Large intestine (tissue), 3 donors: ENCODE results near the gene CCDC6. TPM values are rescaled to one million over a fixed set of nuclear protein-coding genes. Genes with fewer than 3 reads are reported as not detected.
A peak's percentile ranks its signal among the peaks of the same experiment; 100 is the strongest.

Experiments used
- DNase-seq, 2 donors: peaks; one replicate each; pipeline versions ENCODE4 v3.0.0 to v3.0.0-alpha.2; 2013
- H3K27ac ChIP-seq: one replicate; pipeline ENCODE4 v1.5.1; 2013; ENCODE audit warnings: low read length
- H3K27me3 ChIP-seq: 2 replicates; pipeline ENCODE4 v1.6.1; 2013; ENCODE audit warnings: low read length; ENCODE audit not compliant: control insufficient read depth, insufficient read depth
- H3K36me3 ChIP-seq: 2 replicates; pipeline ENCODE4 v1.6.1; 2013; ENCODE audit warnings: low read length; ENCODE audit not compliant: control insufficient read depth, insufficient read depth
- H3K4me1 ChIP-seq: one replicate; pipeline ENCODE4 v1.6.1; 2013; ENCODE audit warnings: low read length; ENCODE audit not compliant: control insufficient read depth, insufficient read depth
- H3K4me3 ChIP-seq: one replicate; pipeline ENCODE4 v1.5.1; 2013; ENCODE audit warnings: low read length
- H3K9me3 ChIP-seq: one replicate; pipeline ENCODE4 v1.6.1; 2013; ENCODE audit warnings: mild to moderate bottlenecking, low read depth, low read length, moderate library complexity; ENCODE audit not compliant: control insufficient read depth
- WGBS: methylation state at CpG from one replicate; pipeline ENCODE4 v1.1.5; 2013; ENCODE audit warnings: low lambda C conversion rate; ENCODE audit not compliant: insufficient coverage; 5-methylcytosine and 5-hydroxymethylcytosine counted together
- polyA plus RNA-seq: library from polyadenylated mRNA; unstranded; fragments of 120-200 nt; gene quantifications from one replicate; pipeline ENCODE4 v1.2.1, GENCODE V29; 2013

Gene CCDC6
- polyA plus RNA-seq, 1 donor = 41.2 TPM

DNA sequence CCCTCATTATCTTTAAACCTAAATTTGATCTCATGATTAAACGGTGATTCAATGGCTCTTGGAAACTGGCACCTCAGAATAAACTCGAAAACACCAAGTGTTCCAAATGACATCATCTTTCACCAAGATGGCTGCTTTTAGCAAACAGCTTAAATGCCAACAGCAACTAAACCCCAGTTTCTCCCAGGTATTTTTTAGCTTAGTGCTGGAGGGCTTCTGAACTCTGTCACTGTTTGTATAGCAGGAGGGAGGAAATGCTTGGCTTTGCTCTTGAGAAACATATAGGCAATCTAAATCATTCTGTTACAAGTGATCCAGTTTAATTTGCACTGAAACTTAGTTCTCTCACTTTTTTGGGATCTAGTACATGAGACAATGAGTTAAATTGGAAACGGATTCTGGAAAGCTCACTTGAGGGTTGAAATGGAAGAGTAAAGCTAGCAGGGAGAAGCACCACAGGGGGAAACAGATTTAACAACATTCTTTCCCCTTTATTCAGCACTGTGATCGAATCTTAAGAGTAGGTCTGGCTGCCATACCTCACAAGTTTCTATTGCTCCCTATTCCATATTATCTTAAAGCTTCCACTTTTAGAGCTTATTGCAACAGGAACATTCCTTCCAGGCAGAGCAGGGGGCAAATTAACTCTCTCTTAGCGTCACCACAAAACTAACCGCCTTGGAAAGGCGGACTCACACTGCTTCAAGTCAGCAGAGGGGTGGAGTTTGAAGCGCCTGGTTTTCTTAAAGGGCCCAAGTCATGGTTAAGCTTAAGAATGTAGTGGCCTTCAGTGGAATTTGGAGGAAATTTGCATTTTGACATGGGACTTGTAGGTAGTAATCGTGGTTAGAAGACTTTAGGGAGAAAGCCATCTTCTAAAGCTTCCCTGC is 1.8 kb upstream of the CCDC6 start:
- Histone ChIP-seq H3K4me3 (peak overlapping the region; percentile 44), H3K36me3 (no peaks in the 10 kb centered on the region), H3K9me3 (peaks cover 3% of the 10 kb centered on the region), H3K27me3 (no peaks in the 10 kb centered on the region), H3K27ac (peak overlapping the region; percentile 96), H3K4me1 (peaks cover 8% of the 10 kb centered on the region)
- DNase-seq = peak; percentile 69 to 79
- no CpG with 5 or more reads among the region's 9 CpGs for WGBS

DNA sequence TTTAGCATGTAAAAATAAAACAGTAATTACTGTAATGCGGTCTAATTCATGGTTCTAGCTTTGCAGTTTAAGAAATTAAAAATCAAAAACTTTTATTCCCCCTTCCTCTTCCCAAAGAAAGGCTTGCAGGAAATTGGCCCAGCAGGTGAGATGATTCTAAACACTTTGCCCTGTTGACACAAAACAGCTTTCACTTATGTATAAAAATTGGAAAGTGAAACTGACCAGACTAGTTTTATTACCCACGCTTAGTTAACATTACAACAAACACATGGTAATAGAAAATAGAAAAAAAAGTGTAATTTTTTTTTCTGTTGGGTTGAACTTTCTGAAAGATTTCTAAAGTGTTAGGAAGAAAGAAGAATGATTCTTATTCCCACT is 1.2 kb upstream of the CCDC6 start:
- H3K27ac ChIP-seq = peak overlapping the region; percentile 96
- DNase-seq = peak in 1 of 2 donors; percentile 58
- H3K36me3 ChIP-seq = no peaks in the 10 kb centered on the region
- H3K27me3 ChIP-seq = no peaks in the 10 kb centered on the region
- peaks cover 9% of the 10 kb centered on the region for H3K4me1 ChIP-seq
- peak overlapping the region; percentile 95 for H3K4me3 ChIP-seq
- WGBS = 50% methylated on average over 2 of the region's 2 CpGs
- peaks cover 3% of the 10 kb centered on the region for H3K9me3 ChIP-seq

DNA sequence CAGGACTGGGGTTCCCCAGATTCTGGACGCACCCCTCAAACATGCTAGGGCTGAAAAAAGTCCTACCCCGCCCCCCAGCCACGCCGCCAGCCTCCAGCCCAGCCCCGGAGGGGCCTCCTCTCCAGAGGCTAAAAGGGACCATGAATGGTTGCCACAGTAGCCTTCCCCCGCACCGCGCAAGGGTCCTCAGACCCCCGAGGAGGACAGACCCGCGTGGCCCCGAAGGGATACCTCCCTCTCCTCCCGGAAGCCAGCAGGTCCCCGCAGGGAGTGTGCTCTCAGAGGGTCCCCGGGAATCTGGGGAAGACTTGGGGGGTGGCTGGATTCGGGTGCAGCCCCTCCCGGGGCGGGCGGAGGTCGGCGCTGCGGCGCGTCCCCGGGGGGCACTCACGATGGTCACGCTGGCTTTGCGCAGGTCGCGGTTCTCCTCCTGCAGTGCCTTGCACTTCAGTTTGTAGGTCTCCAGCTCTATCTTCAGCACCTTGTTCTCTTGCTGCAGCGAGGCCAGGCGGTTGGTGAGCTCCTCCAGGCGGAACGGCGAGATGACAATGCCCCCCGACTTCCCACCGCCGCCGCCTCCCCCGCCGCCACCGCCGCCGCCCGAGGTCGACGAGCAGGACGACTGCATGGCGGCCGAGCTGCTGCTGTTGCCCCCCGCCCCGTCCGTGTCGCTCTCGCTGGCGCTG is 482 bp downstream of the CCDC6 start:
- H3K4me3 ChIP-seq = peak overlapping the region; percentile 95
- no CpG with 5 or more reads among the region's 56 CpGs for WGBS
- H3K9me3 ChIP-seq = peaks cover 3% of the 10 kb centered on the region
- no peak for DNase-seq
- H3K4me1 ChIP-seq = peaks cover 22% of the 10 kb centered on the region
- H3K27me3 ChIP-seq = no peaks in the 10 kb centered on the region
- peak overlapping the region; percentile 96 for H3K27ac ChIP-seq
- H3K36me3 ChIP-seq = no peaks in the 10 kb centered on the region

DNA sequence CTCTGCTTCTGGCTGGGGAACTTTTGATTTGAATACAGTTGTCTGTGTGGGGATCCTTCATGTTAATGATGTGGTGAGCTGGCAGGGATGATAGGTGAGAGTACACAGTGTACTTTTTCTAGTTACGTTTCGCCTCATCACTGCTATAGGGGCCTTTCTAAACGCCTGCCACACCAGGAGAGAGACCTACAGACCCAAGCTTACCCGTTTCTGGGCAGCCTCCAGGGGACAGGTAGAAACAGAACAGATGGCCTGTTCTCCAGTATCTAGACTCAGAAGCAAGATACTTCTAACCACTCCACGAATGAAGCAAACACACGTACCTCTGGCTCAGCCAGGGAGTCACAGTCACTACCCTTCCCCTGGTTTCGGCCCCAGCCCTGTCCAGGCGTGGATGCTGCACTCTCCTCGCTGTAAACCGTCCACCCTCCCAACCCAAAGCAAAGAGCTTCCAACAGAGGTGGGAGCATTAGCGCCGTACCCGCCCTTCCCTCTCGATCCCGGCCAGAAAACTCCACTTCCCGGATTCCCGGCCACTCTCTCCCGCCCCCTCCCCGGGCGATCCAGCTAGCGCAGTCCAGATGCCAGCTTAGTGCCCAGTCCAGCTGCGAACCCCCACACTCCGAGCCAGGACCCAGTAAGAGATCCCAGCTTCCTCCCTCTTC is 1.2 kb downstream of the CCDC6 start:
- Histone ChIP-seq H3K27ac (peak overlapping the region; percentile 96), H3K4me3 (peak overlapping the region; percentile 95), H3K27me3 (no peaks in the 10 kb centered on the region), H3K4me1 (peaks cover 28% of the 10 kb centered on the region), H3K36me3 (no peaks in the 10 kb centered on the region), H3K9me3 (peaks cover 3% of the 10 kb centered on the region)
- no CpG with 5 or more reads among the region's 23 CpGs for WGBS
- DNase-seq = peak in 1 of 2 donors; percentile 63

DNA sequence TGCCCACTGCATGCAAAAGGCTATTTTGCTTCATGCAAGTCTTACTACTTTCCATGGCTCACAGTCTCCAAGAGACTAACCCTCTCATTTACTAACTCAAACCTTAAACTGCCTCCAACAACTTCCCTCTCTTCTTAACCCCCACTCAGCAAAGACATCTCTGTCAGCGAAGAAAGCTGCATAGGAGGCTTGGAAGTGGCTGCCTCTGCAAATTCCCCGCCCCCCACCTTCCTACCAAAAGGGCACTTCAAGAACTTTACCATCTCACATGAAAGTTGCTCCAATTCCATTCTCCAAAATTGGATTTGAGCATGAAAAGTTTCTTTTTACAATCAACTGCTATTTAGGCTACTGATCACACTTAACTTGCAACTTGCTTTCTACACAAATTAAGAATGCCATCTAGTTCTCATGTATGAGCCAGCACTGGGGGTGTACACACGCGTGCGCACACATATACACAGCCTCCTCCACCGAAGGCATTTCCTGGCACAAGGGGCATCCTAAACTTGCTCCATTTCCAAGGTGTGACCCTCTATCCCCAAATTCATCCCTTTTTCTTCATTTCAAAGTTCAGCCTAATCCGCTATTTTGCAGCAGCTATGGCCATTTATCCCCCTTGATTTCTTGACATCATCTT is 1.8 kb downstream of the CCDC6 start:
- peaks cover 3% of the 10 kb centered on the region for H3K9me3 ChIP-seq
- peak in 1 of 2 donors; percentile 29 for DNase-seq

DNA sequence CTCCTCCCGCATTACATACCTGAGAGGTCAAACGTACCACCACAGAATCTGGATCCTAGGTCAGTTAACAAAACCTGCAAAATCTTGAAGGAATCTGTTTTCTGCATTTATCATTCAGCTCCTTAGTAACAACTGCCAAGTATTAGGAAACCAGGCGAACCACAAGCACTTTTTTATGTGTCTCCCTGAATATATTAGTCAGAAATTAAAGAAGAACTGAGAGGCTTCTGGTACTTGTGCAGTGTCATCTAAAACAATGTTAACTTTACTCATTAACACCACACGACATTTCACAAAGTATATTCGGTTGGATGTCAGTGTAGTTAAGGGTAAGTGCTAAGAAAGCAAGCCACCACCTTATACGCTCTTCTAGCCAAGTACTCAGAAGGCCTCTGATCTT is 2.5 kb downstream of the CCDC6 start:
- H3K36me3 ChIP-seq = no peaks in the 10 kb centered on the region
- H3K27me3 ChIP-seq = no peaks in the 10 kb centered on the region
- 60% methylated on average over 1 of the region's 6 CpGs for WGBS
- peak overlapping the region; percentile 96 for H3K27ac ChIP-seq
- DNase-seq = no peak
- H3K4me3 ChIP-seq = peak overlapping the region; percentile 95
- H3K4me1 ChIP-seq = peaks cover 39% of the 10 kb centered on the region
- peaks cover 3% of the 10 kb centered on the region for H3K9me3 ChIP-seq

More for the DNA sequence above, 1.8 kb downstream of the CCDC6 start:
- Histone ChIP-seq H3K4me1 (peaks cover 35% of the 10 kb centered on the region), H3K27me3 (no peaks in the 10 kb centered on the region), H3K27ac (peak overlapping the region; percentile 96), H3K4me3 (peak overlapping the region; percentile 95), H3K36me3 (no peaks in the 10 kb centered on the region)
- WGBS = 50% methylated on average over 2 of the region's 7 CpGs

DNA sequence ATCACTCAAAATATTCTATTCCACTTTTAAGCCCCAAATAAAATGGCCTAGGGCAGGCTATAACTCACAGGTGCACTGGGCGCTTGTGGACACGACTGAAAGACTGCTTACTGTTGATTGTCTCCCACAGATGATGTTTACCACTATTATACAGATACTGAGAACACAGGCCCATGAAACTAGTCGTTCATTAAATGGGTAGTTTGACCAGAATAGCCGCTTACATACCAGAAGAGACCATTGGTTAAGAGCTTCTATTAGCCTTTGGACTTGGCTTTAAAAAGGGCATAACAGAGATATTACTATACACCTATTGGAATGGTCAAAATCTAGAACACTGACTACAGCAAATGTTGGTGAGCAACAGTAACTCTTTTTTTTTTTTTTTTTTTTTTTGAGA is 4.3 kb downstream of the CCDC6 start:
- Histone ChIP-seq H3K9me3 (peaks cover 3% of the 10 kb centered on the region), H3K4me1 (peaks cover 49% of the 10 kb centered on the region), H3K36me3 (no peaks in the 10 kb centered on the region), H3K27ac (peak overlapping the region; percentile 96), H3K4me3 (no peak overlapping the region), H3K27me3 (no peaks in the 10 kb centered on the region)
- DNase-seq = peak; percentile 56 to 73
- WGBS = no CpG with 5 or more reads among the region's 4 CpGs

DNA sequence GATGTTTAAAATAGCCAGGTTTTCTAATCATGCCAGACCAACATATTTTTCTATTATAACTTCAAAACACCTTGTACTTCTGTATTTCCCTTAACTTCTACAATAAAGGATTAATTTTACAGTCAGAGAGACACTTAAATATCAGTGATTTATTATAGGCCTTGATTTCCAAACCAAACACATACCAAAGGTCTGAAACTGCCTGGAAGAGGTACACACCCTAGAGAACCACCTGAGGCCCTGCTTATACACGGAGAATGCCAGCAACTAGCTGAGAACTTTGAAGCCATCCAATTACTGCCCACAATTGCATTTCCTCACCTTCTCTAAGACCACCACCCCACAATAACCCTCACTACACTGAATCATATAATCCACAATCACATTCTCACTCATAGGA is 4.9 kb downstream of the CCDC6 start:
- peak; percentile 73 to 85 for DNase-seq
- H3K36me3 ChIP-seq = no peaks in the 10 kb centered on the region
- H3K4me3 ChIP-seq = no peak overlapping the region
- H3K27me3 ChIP-seq = no peaks in the 10 kb centered on the region
- no CpG with 5 or more reads among the region's 1 CpG for WGBS
- H3K27ac ChIP-seq = peak overlapping the region; percentile 96
- H3K4me1 ChIP-seq = peaks cover 54% of the 10 kb centered on the region
- H3K9me3 ChIP-seq = peaks cover 3% of the 10 kb centered on the region

DNA sequence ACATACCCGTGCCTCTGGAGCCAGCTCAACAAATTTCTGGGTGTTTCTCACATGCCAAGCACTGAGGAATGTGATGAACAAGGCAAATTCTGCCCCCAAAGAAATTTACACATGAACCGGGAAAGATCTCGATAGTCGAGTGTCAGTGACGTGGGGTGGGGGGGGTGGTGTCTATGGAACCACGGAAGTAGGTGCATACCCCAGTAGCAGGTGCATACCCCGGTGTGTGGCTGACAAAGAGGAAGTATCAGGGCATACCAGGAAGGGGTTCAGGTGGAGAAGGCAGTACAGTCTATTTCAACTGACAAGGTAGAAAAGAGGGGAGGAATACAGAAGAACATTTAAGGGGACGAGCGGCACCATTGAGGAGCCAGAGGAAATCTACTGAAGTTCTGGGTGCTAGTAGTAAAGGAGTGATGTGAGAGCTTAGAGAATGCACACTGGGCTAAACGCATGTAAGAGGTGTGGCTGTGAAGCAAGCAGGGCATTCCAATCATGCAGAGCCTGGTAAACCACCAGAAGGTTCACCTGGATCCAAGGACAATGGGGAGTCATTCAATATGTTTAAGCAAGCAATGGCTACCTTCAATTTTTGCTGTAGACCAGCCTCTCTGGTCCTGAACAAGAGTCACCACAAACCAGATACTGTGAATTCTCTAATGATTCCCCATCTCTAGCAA is 6.2 kb downstream of the CCDC6 start:
- peaks cover 66% of the 10 kb centered on the region for H3K4me1 ChIP-seq
- no peaks in the 10 kb centered on the region for H3K27me3 ChIP-seq
- no peaks in the 10 kb centered on the region for H3K9me3 ChIP-seq
- DNase-seq = no peak
- H3K4me3 ChIP-seq = no peak overlapping the region
- H3K27ac ChIP-seq = peak overlapping the region; percentile 96
- WGBS = no CpG with 5 or more reads among the region's 10 CpGs
- H3K36me3 ChIP-seq = no peaks in the 10 kb centered on the region
